ENCODE results near the gene CTNNBIP1. TPM values are rescaled to one million over a fixed set of nuclear protein-coding genes. Genes with fewer than 3 reads are reported as not detected.

Gene CTNNBIP1
- total RNA-seq, 1 donor from 2014 or later: 75.5 TPM

DNA sequence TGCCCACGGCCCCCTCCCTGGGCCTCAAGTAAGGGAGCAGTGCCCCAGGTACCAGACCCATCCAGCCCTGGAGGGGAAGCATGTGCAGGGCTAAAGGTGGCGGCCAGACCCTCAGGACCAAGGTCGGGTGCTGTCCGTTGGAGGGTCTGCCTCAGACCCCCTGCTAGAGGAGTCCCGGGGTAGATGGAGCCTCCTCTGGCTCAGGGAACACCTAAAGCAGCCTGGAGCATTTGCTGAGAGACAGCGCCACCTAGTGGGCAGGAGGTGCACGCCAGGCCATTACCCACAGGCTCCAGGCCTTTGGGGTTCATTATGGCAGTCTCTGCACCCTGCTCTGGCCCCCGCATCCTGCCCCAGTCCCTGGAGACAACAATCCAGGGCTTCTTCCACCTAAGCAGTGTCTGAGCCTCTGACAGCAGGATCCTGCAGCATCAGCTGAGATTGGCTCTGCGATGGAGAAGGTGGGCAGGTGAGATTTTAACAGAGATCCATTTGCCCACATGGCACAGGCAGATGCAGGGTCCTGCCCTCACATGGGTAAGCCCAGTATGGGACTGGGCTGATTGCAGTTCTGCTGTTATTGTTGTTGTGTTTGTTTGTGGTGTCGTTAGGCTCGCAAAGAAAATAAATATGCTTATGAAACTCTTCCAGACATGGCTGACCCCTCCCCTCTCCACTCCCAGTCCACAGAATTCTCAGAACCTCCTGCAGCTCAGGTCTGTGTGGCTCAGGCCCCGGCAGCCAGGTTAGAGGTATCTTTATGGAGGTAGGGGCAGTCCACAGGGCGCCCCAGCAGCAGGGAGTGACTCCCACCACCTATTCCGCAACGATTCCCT lies 42.4 kb downstream of the CTNNBIP1 start:
- TF ChIP-seq, protein P1, sequence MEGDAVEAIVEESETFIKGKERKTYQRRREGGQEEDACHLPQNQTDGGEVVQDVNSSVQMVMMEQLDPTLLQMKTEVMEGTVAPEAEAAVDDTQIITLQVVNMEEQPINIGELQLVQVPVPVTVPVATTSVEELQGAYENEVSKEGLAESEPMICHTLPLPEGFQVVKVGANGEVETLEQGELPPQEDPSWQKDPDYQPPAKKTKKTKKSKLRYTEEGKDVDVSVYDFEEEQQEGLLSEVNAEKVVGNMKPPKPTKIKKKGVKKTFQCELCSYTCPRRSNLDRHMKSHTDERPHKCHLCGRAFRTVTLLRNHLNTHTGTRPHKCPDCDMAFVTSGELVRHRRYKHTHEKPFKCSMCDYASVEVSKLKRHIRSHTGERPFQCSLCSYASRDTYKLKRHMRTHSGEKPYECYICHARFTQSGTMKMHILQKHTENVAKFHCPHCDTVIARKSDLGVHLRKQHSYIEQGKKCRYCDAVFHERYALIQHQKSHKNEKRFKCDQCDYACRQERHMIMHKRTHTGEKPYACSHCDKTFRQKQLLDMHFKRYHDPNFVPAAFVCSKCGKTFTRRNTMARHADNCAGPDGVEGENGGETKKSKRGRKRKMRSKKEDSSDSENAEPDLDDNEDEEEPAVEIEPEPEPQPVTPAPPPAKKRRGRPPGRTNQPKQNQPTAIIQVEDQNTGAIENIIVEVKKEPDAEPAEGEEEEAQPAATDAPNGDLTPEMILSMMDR (conservative IDR thresholded peaks at IDR 0.05): peak; percentile 99
- Mint-ChIP-seq H3K9me3 (no peaks in the 10 kb centered on the region), H3K27me3 (ENCODE audit: low read depth) (no peaks in the 10 kb centered on the region), H3K4me3 (no peak overlapping the region), H3K4me1 (peaks cover 13% of the 10 kb centered on the region), H3K36me3 (ENCODE audit: low read depth) (no peaks in the 10 kb centered on the region), H3K27ac (ENCODE audit: unreplicated experiment) (no peak overlapping the region)
- peak; percentile 90 for DNase-seq (ENCODE audit: low read depth, low spot score)

DNA sequence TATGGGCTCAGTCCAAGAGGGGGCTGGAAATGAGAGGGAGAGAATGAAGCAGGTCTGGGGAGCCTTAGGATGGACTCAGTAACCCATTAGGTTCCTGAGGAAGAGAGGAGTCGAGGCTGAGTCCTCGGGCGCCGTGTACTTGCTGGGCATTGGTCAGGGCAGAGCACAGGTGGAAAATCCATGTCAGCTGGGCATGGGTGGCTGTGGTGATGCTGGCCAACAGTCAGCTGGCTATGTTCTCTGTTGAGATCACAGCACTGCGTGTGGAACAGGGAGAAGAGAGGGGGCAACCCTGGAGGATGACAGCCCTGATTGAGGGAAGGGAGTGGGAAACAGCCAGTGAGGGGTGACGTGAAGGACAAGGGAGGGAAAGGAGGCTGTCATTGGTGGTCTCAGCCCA lies 43.2 kb downstream of the CTNNBIP1 start:
- Mint-ChIP-seq H3K9me3 (no peaks in the 10 kb centered on the region), H3K27ac (ENCODE audit: unreplicated experiment) (no peak overlapping the region), H3K36me3 (ENCODE audit: low read depth) (no peaks in the 10 kb centered on the region), H3K27me3 (ENCODE audit: low read depth) (no peaks in the 10 kb centered on the region), H3K4me1 (peaks cover 13% of the 10 kb centered on the region), H3K4me3 (no peak overlapping the region)
- TF ChIP-seq, protein P1 (conservative IDR thresholded peaks at IDR 0.05): no peak
- DNase-seq (ENCODE audit: low read depth, low spot score): no peak

DNA sequence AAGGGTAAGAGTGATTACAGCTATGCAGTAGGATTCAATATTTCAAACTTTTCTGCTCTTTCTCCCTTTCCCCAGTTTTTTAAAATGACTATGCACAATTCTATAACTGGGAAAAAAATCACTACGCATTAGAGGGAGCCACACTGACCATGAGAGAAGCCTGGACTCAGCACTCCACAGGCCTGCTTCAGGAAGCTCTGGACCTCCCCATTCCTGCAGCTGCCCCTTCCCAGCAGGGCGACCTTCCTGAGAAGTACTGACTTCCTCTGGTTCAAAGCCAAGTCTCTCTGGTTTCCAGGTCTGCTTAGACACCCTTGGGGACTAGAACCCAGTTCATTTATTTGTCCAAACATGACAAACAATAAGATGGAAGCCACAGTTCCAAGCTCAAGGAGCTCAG lies 44.3 kb downstream of the CTNNBIP1 start:
- no peaks in the 10 kb centered on the region for H3K9me3 Mint-ChIP-seq
- no peak for DNase-seq (ENCODE audit: low read depth, low spot score)
- H3K36me3 Mint-ChIP-seq (ENCODE audit: low read depth): no peaks in the 10 kb centered on the region
- TF ChIP-seq, protein P1 (conservative IDR thresholded peaks at IDR 0.05): no peak
- no peak overlapping the region for H3K4me3 Mint-ChIP-seq
- no peaks in the 10 kb centered on the region for H3K27me3 Mint-ChIP-seq (ENCODE audit: low read depth)
- H3K4me1 Mint-ChIP-seq: peaks cover 15% of the 10 kb centered on the region
- no peak overlapping the region for H3K27ac Mint-ChIP-seq (ENCODE audit: unreplicated experiment)

DNA sequence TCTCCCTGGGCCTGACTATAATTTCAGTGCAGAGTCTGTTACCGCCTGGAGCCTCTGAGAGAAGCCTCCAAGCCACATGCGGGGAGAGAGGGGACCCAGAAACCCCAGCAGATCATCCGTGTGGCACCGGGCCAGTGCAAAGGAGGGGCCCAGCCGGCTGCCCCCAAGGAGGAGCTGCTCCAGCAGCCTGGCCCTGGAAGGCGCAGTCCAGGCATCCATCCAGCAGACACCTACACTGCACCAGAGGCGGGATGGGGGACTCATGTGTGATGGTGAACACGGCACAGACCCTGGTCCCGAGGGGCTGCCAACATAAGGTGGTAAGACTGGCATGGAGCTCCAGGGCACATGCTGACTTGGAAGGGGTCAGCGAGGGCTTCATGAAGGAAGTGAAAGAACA lies 46.7 kb downstream of the CTNNBIP1 start:
- peaks cover 9% of the 10 kb centered on the region for H3K4me1 Mint-ChIP-seq
- peaks cover 3% of the 10 kb centered on the region for H3K36me3 Mint-ChIP-seq (ENCODE audit: low read depth)
- no peak overlapping the region for H3K27ac Mint-ChIP-seq (ENCODE audit: unreplicated experiment)
- H3K4me3 Mint-ChIP-seq: no peak overlapping the region
- H3K27me3 Mint-ChIP-seq (ENCODE audit: low read depth): no peaks in the 10 kb centered on the region
- peaks cover 2% of the 10 kb centered on the region for H3K9me3 Mint-ChIP-seq
- TF ChIP-seq, protein P1 (conservative IDR thresholded peaks at IDR 0.05): no peak
- DNase-seq (ENCODE audit: low read depth, low spot score): no peak

DNA sequence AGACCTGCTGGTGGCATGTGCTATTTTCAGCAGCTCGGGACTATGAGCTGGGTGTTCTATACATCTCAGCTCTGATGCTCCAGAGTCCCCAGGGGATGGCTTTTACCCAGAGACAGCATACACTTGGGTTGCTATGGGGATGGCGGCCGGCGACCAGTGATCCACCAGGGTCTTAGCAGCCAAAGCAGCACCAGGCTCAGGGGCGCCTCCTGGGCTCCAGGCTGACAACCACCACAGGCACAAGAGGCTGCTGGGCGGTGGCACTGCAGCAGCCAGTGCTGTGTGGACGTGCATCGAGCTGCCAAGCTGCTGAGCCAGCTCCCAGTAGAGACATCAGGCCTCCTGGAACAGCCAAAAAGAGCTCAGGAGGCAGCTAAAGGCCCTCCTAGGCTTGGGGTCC lies 48.7 kb downstream of the CTNNBIP1 start:
- DNase-seq (ENCODE audit: low read depth, low spot score): no peak
- no peak overlapping the region for H3K4me3 Mint-ChIP-seq
- H3K36me3 Mint-ChIP-seq (ENCODE audit: low read depth): peaks cover 9% of the 10 kb centered on the region
- peaks cover 5% of the 10 kb centered on the region for H3K4me1 Mint-ChIP-seq
- H3K27ac Mint-ChIP-seq (ENCODE audit: unreplicated experiment): no peak overlapping the region
- peaks cover 4% of the 10 kb centered on the region for H3K9me3 Mint-ChIP-seq
- TF ChIP-seq, protein P1 (conservative IDR thresholded peaks at IDR 0.05): no peak
- no peaks in the 10 kb centered on the region for H3K27me3 Mint-ChIP-seq (ENCODE audit: low read depth)

Data from neural crest cell (in vitro differentiated cells).